Spleen (tissue), 7 donors: ENCODE data around the gene PRAMEF12.

Experiments
- CTCF ChIP-seq, 11 experiments: fragments of 200-600 bp in 7 of 11; fragments of 450-650 bp in 4 of 11; sonication (generic) in 4 of 11; IDR thresholded peaks in 8 of 11; conservative IDR thresholded peaks in 3 of 11; 1 replicate in 7 of 11; 2 replicates in 4 of 11; pipeline versions ENCODE4 v1.4.0 to v1.8.0; 2016 to 2021; ENCODE audit warnings: antibody characterized with exemption in 11 of 11, inconsistent platforms in 4 of 11, mild to moderate bottlenecking in 1 of 11
- POLR2A ChIP-seq, 3 donors: fragments of 450-650 bp; IDR thresholded peaks; one replicate each; pipeline ENCODE4 v1.5.1; 2017; ENCODE audit warnings: antibody characterized with exemption in 3 of 3, mild to moderate bottlenecking in 1 of 3
- donor health status: DM: no; HTN: no; CAD: no; lungs with moderate emphysema.
- donor health status: DM: no; HTN: no; CAD: no.
- donor health status: DM: no; HTN: no; CAD: no.

- TF ChIP-seq POLR2A (IDR thresholded peaks at IDR 0.05) (no peak), CTCF (IDR thresholded peaks at IDR 0.05 in 8 of 11, conservative IDR thresholded peaks at IDR 0.05 in 3 of 11) (no peak)
Measured at GRCh38 chr1:12778907-12779306, 5.4 kb downstream of the PRAMEF12 start.
